IPS-NIHi7 (cell line): ENCODE measurements around the gene CDYL2.

Source experiments
- DNase-seq: peaks from one replicate; pipeline ENCODE4 v3.0.0; 2012; ENCODE audit warnings: mixed read lengths; ENCODE audit errors: extremely low spot score

Gene CDYL2

DNA sequence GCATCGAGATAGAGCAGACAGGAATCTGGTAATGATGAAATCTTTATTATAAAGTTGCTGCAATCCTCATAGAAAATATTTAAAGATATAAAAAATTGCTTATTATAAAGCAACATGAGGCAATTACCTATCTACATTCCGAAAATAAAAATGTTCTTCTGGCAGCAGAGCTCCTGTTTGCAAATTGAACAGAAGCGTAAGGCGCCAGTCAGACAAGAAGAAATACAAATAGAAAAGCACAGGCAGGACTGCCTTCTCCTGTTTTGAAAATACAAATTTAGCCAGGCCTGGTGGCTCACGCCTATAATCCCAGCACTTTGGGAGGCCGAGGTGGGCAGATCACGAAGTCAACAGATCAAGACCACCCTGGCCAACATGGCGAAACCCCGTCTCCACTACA lies 95.6 kb downstream of the CDYL2 start:
- no peak for DNase-seq

DNA sequence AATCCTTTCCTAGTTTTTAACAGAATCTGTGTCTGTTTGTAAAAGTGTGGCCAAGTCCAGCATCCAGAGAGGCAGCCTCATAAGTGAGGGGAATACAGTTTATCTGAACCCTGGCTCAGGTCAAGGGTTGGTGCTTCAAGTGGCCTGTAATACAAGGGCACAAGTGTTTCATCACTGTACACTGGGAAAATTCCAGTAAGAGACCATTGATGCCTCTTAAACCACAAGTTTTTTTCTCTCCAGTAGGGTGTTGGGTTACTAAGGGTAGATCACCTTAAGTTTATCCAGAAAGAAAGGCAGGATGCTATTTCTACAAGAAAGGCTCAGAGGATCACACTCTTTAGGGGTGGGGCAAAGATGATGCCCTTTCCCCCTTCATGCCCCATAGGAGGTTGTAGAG lies 96.7 kb downstream of the CDYL2 start:
- no peak for DNase-seq

DNA sequence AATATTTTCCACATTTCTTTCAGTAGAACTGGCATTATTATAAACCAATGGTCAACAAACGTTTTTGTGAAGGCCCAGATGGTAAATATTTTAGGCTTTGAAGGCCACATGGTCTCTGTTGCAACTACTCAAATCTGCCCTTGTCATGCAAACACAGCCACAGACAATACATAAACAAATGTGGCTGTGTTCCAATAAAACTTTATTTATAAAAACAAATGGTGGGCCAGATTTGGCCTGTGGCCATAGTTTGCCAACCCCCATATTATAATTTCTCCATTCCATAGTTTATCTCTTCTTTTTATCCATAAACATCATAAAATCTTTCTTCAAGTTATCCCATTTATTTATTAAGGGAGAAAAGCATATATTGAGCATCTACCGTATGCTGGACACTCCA lies 98.8 kb downstream of the CDYL2 start:
- DNase-seq: no peak

DNA sequence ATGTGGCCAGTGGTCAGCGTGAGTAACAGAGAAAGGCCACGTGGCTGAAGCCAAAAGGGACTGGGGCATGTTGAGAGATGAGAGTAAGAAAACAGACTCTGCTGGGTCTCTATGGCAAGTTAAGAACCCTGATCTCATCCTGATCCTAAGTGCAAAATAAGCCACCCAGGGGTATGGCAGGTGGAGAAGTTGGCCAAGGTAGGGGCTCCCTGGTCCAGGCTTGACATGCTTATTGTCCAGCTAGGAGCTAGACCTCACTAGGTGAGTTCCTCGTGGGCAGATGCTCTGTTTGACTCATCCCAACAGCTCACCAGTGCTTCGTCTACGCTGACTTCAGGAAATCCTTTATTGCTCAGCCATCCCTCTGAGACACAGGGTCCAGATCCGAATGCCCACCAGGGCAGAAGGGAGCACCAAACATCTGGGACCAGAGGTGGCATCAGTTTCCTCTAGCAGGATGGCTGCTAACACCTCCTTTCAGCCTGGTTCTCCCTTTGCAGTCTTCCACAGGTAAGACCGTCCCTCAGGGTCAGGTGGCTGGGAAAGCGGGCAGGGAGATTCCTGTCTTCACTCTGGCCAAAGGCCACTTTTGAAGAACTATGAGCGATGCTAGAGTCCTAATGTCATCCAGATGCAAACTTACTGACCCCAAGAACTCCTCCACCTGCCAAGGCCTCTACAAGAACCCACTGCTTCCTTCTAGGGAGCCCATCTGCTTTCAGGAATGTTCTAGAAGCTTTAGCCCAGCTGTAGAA lies 99.5 kb downstream of the CDYL2 start:
- DNase-seq: no peak

DNA sequence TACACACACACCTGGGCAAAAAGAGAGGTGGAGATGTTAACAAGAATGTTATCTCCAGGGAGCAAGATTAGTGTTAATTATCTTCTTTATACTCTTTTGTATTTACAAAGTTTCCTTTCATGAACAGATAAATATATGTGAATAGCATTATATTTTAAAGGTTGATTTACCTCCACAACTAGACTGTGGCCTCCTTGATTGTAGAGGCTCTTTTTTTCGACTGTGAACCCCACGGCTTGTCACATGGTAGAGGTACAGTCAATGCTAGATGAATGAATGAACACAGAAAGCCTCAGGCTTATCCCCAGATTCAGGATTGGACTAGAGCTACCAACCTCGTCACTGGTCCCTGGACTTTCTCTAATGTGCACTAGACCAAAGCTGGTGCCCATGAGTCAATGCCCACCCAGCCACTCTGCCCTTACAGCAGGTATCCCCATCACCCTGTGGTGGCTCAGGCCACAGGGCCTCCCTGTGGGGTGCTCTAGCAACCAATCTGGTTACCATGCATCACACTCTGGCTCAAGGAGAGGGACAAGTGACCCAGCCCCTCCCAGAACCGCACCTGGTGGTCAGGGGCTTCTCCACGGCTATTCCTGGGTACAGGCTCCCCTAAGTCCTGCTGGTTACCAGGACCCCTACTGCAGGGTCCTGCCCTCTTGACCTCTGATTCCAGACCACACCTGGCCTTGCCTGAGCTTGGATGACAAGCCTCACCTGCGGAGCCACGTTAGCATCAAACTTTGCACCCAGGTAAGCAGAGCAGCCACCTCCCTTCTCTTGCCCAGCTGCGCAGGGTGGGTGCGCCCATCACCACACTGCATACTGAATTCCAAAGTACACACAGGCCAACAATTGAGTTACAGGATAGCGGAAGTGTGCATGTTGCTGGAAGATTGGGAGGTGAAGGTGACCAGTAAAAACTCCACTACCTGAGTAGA lies 101.0 kb downstream of the CDYL2 start:
- DNase-seq: no peak

DNA sequence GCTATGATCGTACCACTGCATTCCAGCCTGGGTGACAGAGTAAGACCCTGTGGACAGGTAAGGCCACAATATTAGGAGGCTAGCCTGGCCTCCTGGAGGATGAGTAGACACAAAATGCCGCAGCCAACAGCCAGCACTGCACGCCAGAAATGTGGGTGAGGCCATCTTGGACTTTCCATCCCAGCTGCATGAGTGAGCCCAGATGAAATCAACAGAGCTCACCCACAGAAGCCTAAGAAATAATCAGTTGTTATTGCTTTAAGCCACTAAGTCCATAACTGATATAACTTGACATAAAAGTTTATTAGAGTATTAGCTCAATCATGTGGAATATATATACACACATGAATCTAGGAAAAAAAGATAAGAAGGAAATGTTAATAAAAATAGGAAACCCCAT lies 101.7 kb downstream of the CDYL2 start:
- DNase-seq: no peak

DNA sequence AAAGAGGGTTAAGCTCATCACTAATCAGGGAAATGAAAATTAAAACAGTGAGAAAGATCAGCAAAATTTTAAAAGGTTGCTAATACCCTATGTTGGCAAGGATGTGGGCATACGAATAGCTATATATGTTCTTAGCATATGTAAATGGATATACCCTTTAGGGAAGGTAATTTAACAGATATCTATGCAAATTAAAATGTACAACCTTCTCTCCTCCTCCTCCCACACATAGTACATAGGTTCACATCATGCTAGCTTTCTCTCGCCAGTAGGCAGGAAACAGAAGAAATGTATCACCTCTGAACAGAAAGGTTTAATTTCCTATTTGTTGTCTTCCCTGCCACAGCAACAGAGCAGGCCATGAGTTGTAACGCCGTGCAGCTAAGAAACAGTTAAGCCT lies 103.8 kb downstream of the CDYL2 start:
- no peak for DNase-seq

DNA sequence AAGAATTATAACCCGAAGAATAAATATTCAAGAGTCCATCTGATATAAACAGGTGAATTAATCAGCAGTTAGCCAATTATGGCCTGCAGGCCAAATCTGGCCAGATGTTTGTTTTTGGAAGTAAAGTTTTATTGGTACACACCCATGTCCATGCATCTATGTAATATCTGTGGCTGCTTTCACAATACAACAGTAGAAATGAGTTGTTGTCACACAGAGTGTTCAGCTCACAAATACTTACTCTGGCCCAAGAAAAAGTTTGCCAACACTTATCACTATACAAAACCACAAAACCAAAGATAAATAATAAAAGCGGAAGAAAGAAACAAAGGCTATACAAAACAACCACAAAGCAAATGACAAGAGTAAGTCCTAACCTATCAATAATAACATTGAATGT lies 109.4 kb downstream of the CDYL2 start:
- no peak for DNase-seq

DNA sequence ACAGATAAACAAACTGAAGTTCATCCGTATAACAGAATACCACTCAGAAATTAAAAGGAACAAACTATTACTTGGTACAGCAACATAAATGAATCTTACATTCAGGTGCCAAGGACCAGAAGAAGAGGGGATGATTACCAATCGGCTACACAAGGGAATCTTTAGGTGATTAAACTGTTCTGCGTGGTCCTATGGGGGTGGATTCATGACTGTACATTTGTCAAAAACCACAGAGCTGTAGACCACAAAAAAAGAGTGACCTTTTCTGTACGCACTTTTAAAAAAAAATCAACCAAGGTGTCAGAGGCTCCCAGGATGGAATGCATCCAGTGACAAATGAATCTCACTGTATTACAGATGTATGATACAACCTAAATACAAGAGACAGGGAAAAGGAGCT lies 110.8 kb downstream of the CDYL2 start:
- no peak for DNase-seq

DNA sequence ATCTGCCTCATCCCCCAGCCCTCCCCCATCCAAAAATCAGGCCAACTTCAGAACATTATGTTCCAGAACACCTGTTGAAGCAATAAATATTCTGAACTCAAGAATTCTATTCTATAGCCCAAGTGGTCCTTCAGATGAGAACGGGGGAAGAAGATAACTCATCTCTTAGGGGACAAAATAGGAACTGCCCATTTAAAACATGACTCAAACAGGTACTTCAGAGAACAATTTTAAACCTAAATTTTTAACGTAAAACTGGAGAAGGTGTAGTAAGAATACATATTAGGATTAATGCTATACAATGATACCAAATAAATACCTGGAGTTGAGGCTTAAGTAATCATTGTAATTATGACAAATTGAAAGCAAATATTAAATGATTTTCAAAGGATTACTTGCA lies 112.1 kb downstream of the CDYL2 start:
- no peak for DNase-seq

DNA sequence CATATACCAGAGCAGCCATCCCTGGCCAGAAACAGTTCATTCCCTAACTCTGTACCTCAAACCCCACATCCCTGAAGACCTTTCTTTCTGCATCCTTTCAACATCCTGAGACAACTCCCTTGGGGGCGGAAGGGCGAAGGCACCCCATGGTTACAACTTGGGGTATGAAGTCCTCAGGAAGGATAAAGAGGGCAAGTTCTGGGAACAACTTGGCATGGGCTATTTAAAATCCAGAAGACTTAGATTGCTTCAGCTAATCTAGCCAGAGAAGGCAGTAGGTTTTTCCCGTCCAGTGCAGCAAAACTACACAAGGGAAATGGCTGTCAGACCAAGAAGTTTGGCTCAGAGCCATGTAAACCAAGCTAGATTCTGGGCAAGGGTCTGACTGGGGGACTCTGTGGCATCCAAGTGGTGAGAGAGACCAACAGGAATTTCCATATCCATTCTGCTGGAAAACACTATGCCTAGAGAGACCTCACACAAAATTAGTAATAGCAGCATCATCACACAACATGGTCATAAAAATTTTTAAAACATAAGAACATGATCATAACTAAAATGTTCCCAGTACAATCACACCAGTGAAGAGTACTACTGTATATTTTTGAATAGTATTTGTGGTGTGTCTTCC lies 113.2 kb downstream of the CDYL2 start:
- no peak for DNase-seq

DNA sequence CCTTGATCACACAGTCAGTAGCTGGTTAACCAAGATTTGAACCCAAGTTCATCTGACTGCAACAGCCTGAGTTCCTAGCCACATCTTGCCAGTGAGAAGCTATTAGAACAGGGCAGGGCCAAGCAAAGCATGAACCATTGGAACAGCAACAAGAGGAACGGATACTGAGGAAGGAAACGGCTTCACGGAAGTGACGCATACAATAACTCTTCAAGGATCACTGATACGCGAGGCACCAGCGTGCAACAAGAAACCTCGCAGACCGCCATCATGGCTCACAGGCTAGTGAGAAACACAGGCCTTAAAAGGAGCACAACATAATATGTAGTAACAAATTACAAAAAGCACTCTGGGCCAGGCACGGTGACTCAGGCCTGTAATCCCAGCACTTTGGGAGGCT lies 114.9 kb downstream of the CDYL2 start:
- no peak for DNase-seq

DNA sequence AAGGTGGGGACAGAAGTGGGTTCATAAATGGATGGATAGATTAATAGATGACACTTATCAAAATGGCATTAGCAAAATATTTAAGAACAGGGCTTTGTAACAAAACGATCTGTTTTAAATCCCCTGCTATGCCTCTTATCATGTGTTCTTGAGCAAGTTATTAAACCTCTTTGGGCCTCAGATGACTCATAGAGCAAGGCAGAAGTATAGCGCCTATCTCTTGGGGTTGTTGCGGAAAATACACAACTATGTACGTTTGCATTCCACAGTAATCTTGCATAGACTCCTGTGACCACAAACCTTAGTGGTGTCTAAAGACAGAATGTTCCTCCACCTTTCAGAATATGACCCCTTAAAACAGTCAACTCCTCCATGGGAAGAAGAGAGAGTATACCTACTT lies 116.8 kb downstream of the CDYL2 start:
- no peak for DNase-seq

DNA sequence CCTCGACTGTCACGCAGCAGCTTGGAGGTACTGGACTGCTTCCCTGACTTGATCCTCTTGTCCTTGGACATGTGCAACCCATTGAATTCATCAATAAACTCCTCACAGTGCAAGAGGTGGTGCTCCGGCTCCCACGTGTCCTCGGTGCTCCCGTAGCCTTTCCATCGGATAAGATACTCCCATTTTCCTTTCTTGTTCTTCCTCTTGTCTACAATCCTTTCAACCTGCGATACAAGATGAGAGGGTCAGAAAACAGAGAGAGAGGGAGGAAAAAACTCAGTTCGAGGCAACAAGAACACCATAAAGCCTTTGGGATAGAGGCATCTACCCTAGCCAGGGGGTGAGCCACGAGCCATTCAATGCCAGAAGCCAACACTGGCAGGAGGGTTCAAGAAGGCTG lies 119.5 kb downstream of the CDYL2 start:
- no peak for DNase-seq

DNA sequence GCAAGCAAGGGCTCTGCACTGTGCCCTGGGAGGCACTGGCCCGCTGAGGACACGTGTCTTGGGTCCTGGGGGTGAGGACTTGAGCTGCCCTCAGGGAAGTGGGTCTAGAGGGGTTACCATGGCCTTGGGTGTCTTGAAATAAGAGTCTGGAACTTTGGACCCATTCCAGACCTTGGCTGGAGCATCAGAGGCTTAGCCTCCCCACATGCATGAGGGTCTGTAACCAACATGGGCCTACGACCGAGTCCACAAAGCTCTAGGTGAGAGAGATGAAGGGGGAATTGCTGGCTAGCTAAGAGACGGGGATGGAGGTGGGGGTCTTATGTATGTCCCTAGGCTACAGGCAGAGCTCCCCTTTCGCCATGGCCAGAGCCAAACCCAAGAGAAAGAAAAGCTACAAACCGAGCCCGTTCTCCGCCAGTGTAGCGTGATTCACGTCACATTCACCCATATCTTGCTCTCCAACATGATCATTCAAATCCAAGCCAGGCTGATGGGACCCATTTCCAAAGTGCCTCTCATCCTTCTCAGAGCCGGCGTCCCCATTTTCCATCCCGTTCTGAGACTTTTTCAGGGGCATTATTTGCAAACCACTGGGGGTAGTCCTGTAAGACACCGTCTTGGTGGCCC lies 120.1 kb downstream of the CDYL2 start:
- DNase-seq: no peak

DNA sequence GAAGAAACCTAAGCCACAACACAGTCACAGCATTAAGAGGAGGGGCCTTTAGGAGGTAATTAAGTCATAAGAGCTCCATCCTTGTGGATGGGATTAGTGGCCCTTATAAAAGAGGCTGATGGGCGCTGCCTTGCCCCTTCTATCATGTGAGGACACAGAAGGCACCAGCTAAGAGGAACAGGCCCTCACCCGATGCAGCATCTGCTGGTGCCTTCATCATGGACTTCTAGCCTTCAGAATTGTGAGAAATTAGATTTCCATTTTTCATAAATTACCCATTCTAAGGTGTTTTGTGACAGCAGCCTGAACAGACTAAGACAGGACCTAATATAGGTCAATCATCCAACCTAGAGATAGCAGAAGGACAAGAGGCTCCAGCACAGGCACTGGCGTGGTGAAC lies 120.8 kb downstream of the CDYL2 start:
- no peak for DNase-seq

DNA sequence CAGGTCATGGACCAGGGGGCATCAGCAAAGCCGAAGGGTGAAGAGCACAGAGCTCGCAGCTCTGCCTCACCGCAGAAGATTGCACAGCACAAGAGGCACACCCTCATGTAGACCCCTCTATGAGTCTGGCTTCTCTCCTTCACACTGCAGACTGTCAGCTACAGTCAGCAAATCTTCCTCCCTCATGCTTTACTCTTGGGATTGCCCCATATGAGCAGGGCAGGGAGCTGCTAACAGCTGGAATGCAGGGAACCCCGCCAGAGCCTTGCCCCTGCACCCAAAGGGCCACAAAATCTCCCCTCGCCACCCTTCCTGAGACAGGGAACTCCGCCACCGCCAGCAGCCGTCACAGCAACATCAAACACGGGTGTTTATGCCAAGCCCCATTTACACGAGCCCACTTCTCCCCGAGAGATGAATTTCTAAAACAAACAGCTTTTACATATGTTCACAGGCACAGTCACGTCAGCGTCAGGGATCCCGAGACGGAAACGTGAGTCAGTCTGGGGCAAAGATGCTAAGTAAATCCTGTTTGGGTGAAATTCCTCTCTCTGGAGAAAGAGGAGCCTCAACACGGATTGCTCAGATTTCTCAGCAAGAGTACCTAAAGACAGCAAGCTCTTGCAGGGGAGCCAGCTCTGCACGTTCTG lies 121.9 kb downstream of the CDYL2 start:
- no peak for DNase-seq

DNA sequence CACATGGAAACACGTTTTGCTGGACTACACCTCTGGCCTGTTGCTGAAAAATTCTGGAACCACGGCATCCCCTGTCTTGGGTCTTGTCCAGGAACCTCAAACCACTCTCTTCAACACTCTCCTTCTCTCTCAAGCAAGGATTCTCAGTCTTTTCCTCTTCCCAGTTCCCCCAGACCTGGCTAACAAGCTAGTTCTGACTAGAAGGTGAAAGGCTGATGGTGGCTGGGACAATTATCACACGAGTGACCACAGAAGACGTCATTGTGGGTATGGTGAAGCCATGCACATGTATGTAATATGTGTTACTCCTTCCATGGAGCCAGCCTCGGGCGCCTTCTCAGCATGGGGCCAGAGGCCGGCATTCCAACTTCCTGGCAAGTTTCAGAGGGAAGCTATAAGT lies 123.0 kb downstream of the CDYL2 start:
- DNase-seq: no peak

DNA sequence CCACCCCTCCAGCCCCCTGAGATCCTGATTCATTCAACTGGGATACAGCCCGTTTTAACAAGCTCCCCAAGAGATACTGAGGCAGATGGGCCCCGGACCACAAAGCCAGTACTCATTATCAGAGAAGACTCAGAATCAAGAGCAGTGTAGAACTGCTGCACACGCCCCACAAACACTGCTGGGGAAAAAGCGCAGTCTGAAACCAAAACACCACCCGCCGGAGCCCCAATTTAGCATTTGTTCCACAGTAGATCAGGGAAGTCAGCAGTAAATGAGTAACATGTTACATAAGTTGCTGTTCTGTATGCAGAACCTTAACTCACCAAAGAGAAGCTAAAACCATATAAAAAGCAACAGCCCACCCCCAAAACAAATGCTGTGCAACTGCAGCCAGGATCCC lies 123.6 kb downstream of the CDYL2 start:
- no peak for DNase-seq

DNA sequence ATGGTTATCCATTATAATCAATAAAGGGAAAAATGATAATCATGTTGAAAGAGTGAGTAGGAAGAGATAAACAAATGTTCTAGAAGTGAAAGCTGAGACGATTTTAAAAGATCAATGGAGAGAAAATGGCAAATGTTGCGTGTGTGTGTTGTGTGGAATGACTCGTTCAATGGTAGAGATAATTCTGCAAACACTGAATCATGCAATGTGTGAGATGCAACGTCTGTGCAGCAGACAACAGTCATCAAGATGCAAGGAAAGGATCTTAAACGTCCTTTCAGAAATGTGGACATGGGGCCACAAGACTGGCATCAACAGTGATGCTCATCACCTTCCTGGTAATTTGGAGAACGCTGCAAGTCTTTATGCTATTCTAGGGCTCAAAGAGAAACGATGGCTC lies 124.4 kb downstream of the CDYL2 start:
- no peak for DNase-seq

DNA sequence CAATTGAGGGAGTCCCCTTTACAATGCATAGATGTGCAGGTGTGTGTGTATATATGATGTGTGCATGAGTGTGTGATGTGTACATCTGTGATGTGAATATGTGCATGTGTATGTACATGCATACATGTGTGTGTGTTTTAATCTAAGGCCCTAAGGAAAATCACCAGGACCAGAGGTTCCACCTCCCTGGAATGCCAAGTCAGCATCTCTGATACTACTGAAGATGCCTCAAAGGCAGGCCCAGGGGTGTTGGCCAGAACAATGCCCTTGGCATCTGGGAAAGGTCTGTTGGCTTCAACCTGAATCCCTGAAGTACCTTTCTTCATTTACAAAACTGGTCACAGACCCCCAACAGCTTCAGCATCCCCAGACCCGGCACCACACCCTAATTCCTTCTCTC lies 129.5 kb downstream of the CDYL2 start:
- DNase-seq: no peak

DNA sequence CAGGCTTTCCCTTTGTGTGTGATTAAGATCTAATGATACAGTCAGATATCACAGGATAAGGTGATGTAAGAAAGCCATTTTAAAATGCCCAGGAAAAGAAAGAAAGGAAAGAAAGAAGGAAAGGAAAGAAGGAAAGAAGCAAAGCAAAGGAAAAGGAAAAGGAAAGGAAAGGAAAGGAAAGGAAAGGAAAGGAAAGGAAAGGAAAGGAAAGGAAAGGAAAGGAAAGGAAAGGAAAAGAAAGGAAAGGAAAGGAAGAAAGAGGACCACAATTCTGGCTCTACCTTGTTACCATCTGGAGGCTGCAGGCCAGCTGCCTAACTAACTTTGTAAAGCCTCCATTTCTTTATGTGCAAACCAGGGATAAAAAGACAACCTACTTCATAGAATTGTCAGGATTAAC lies 132.0 kb downstream of the CDYL2 start:
- DNase-seq: no peak
